A673 (cell line): Measurements from ENCODE around the gene HINT3. TPM values are rescaled to one million over a fixed set of nuclear protein-coding genes. Genes with fewer than 3 reads are reported as not detected.

Experiments used
- BruUV-seq: library from RNA; stranded (reverse); fragments of 400-500 nt; replicated peaks from 2 replicates; lab custom pipeline; 2021; lab: Mats Ljungman, UMichigan
- CTCF ChIA-PET: fragments of 300-600 bp; sonication (Branson Sonifier 250); formaldehyde crosslinking; loops from one replicate; lab custom pipeline; 2022; ENCODE audit warnings: antibody characterized with exemption; lab: Charles Lee
- POLR2A ChIA-PET: fragments of 300-600 bp; sonication (Branson Sonifier 250); formaldehyde crosslinking; loops from one replicate; lab custom pipeline; 2022; ENCODE audit warnings: antibody characterized with exemption; ENCODE audit not compliant: low non-redundant PET; lab: Charles Lee
- DNase-seq: peaks from one replicate; pipeline ENCODE4 v3.0.0-alpha.2; 2015; ENCODE audit warnings: low spot score
- H3K27ac ChIP-seq: fragments of 200-600 bp; sonication (generic); 2 replicates; pipeline ENCODE4 v1.5.1; 2016; ENCODE audit warnings: mixed run types, low read depth, mild to moderate bottlenecking, mixed read lengths, antibody characterized with exemption, low read length; ENCODE audit not compliant: poor library complexity, severe bottlenecking
- H3K27me3 ChIP-seq: fragments of 200-600 bp; sonication (generic); replicated peaks from 2 replicates; pipeline ENCODE4 v1.6.1; 2017; ENCODE audit warnings: mixed run types, low read depth, mild to moderate bottlenecking, mixed read lengths, antibody characterized with exemption, low read length; ENCODE audit not compliant: insufficient read depth, poor library complexity
- H3K36me3 ChIP-seq: fragments of 200-600 bp; sonication (generic); 2 replicates; pipeline ENCODE4 v1.6.1; 2016; ENCODE audit warnings: mixed run types, mild to moderate bottlenecking, mixed read lengths, antibody characterized with exemption, low read length; ENCODE audit not compliant: insufficient read depth, poor library complexity, severe bottlenecking
- H3K4me1 ChIP-seq: fragments of 200-600 bp; sonication (generic); 2 replicates; pipeline ENCODE4 v1.6.1; 2017; ENCODE audit warnings: mixed run types, mild to moderate bottlenecking, mixed read lengths, antibody characterized with exemption, low read length; ENCODE audit not compliant: insufficient read depth, poor library complexity, severe bottlenecking
- H3K4me3 ChIP-seq: fragments of 200-600 bp; sonication (generic); 2 replicates; pipeline ENCODE4 v1.5.1; 2016; ENCODE audit warnings: low read depth, mixed run types, mild to moderate bottlenecking, mixed read lengths, low read length; ENCODE audit not compliant: poor library complexity, severe bottlenecking
- H3K9me3 ChIP-seq: fragments of 200-600 bp; sonication (generic); 2 replicates; pipeline ENCODE4 v1.6.1; 2016; ENCODE audit warnings: mixed run types, low read depth, mild to moderate bottlenecking, mixed read lengths, antibody characterized with exemption, low read length; ENCODE audit not compliant: poor library complexity, severe bottlenecking
- EZH2 ChIP-seq: fragments of 200-600 bp; sonication (generic); IDR thresholded peaks from 2 replicates; pipeline ENCODE4 v1.6.1; 2017; ENCODE audit warnings: borderline replicate concordance, low read depth, mild to moderate bottlenecking, mixed read lengths, antibody characterized with exemption, low read length; ENCODE audit not compliant: poor library complexity, severe bottlenecking
- intact Hi-C: fragments of 100-400 bp; cut with micrococcal nuclease; formaldehyde crosslinking; loops from one replicate; pipeline ENCODE4 v1.10.0; 2022; ENCODE audit not compliant: unreplicated experiment
- total RNA-seq: library from RNA; stranded (reverse); gene quantifications from 2 replicates; pipeline ENCODE4 v1.2.3, GENCODE V29; 2021
- TF ChIP-seq, protein P1 (sequence below): fragments of 300-800, 200-600 bp; sonication (generic); conservative IDR thresholded peaks from 2 replicates; pipeline ENCODE4 v1.5.1; 2017; ENCODE audit warnings: low read depth, mild to moderate bottlenecking, antibody characterized with exemption, low read length, moderate library complexity, mixed read lengths

Gene HINT3
- total RNA-seq, 1 experiment from 2014 or later = 15.8 TPM

DNA sequence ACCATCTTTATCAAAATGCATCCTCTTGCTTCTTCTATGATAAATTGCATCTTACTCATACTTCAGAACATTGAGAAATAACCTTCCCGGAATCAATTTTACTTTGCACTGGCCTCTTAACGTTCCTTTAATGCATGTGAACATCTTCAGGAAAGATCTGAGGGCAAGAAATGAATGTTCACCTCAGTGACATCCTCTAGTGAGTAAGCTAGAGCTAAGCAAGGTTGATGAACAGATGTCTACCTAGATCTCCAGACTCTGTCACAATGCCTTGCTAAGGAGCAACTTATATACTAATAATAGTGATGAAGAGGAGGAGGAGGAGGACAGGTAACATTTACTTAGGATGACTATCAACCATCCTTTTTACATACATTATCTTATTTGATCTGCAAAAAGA lies 16.8 kb upstream of the HINT3 start:
- ChIA-PET CTCF (interaction anchor here (1.1 kb wide), 1 partner anchor 17 kb away, joined by 8 read pairs; the partner anchor contains the start of gene HINT3), POLR2A (no interaction called here)
- Histone ChIP-seq H3K27me3 (no peaks in the 10 kb centered on the region), H3K4me1 (peaks cover 8% of the 10 kb centered on the region), H3K36me3 (no peaks in the 10 kb centered on the region), H3K27ac (no peak overlapping the region), H3K4me3 (no peak overlapping the region), H3K9me3 (no peaks in the 10 kb centered on the region)
- no peak for TF ChIP-seq EZH2
- TF ChIP-seq, protein P1, sequence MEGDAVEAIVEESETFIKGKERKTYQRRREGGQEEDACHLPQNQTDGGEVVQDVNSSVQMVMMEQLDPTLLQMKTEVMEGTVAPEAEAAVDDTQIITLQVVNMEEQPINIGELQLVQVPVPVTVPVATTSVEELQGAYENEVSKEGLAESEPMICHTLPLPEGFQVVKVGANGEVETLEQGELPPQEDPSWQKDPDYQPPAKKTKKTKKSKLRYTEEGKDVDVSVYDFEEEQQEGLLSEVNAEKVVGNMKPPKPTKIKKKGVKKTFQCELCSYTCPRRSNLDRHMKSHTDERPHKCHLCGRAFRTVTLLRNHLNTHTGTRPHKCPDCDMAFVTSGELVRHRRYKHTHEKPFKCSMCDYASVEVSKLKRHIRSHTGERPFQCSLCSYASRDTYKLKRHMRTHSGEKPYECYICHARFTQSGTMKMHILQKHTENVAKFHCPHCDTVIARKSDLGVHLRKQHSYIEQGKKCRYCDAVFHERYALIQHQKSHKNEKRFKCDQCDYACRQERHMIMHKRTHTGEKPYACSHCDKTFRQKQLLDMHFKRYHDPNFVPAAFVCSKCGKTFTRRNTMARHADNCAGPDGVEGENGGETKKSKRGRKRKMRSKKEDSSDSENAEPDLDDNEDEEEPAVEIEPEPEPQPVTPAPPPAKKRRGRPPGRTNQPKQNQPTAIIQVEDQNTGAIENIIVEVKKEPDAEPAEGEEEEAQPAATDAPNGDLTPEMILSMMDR = no peak
- intact Hi-C loops = no loop called here
- no peak for DNase-seq
- BruUV-seq = no TSS peak

DNA sequence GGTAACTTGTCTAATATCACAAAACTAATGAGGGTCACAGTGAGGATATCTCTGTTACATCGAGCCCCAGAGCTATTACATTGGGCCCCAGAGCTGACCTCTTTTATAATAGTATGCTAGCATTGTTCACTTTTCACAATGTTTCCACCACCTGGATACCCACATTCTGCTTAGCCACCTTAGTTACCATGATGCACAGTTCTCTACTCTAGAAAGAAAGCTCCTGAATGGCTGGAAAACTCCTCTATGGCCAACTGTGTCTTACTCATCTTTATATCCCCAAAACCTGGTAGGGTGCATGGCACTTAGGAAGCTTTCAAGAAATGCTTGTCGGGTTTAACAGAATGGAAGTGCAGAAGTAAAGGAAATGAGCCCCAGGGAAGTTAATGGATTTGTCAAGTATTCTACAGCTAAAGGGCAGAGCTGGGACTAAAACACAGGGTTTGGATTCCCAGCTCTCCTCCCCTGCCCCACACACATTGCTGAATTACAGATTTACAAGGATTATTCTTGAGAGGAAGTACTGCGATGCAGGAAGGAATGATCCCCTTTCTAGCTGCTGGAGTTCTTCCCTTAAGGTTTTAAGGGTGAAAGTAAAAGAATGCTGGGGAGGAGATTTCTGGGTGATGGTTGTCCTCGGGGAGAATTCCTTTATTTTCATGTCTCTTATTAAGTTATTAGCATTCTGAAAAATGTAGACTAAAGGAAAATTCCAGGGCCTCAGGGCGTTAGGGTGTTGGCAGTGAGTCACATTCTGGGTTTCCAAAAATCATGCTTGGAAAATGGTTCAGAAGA lies 16.1 kb upstream of the HINT3 start:
- TF ChIP-seq, protein P1 = no peak
- TF ChIP-seq EZH2 = no peak
- Histone ChIP-seq H3K4me1 (peaks cover 8% of the 10 kb centered on the region), H3K4me3 (no peak overlapping the region), H3K9me3 (no peaks in the 10 kb centered on the region), H3K27ac (no peak overlapping the region), H3K27me3 (no peaks in the 10 kb centered on the region), H3K36me3 (no peaks in the 10 kb centered on the region)
- intact Hi-C loops = no loop called here
- peak; percentile 85 for DNase-seq
- no TSS peak for BruUV-seq
- ChIA-PET POLR2A (no interaction called here), CTCF (interaction anchor here (1.1 kb wide), 1 partner anchor 16 kb away, joined by 8 read pairs; the partner anchor contains the start of gene HINT3)

DNA sequence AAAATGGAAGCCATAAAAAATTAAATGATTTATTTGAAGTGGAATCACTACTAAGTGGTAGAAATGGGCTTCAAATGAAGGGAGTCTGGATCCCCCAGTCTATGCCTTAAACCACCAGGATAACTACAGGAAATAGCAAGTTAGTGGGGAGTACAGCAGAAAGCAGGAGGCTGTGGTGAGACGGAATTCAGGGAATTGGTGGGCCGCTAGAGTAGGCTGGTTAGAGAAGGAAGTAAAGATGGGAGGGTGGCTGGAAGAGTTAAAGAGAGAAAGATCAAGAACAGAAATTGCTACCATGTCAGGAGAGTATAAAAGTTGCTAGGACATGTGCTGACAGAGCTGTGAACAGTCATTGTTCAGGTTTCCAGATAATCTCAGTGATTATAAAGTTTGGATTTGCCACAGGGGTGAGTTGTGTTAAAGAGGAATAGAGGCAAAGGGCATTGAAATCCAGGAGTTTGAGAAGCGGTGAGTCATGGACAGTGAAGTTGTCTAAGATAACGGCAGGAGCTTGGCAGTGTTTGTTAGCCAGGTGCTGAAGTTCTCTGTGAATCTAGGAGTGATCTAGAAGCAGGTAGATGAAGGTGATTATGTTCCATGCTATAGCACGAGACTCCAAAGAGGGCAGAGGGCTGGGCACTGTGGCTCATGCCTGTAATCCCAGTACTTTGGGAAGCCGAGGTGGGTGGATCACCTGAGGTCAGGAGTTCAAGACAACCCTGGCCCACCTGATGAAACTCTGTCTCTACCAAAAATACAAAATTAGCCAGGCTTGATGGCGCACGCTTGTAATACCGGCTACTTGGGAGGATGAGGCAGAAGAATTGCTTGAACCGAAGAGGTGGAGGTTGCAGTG lies 13.7 kb upstream of the HINT3 start:
- intact Hi-C loops = no loop called here
- DNase-seq = no peak
- ChIA-PET POLR2A (no interaction called here), CTCF (interaction anchor here (0.6 to 1.2 kb wide), 2 partner anchors 13 kb away, joined by 3 to 5 read pairs; partner anchors contain the start of gene HINT3)
- Histone ChIP-seq H3K9me3 (no peaks in the 10 kb centered on the region), H3K4me1 (peaks cover 8% of the 10 kb centered on the region), H3K4me3 (no peak overlapping the region), H3K36me3 (no peaks in the 10 kb centered on the region), H3K27ac (no peak overlapping the region), H3K27me3 (no peaks in the 10 kb centered on the region)
- TF ChIP-seq EZH2 = no peak
- TF ChIP-seq, protein P1 = no peak
- no TSS peak for BruUV-seq
